ENCODE results near the gene BAZ1B.
"Not testable (repeated sequence)": the region's sequence is repeated elsewhere in the genome, so short reads cannot be mapped to it uniquely, and the experiment has no call there.

The BAZ1B gene

GRCh38 chr7:73538510-73538909 lies 16.4 kb upstream of the BAZ1B start:
- not testable (repeated sequence) for DNase-seq (ENCODE audit: low read depth in 3 of 3)

GRCh38 chr7:73537051-73537450 lies 15.0 kb upstream of the BAZ1B start:
- no peak for DNase-seq (ENCODE audit: low read depth in 3 of 3)

GRCh38 chr7:73536479-73536878 lies 14.4 kb upstream of the BAZ1B start:
- DNase-seq (ENCODE audit: low read depth in 3 of 3), result no peak

- DNase-seq (ENCODE audit: low read depth in 3 of 3), result not testable (repeated sequence)
These were observed 13.8 kb upstream of the BAZ1B start for GRCh38 chr7:73535918-73536317.

GRCh38 chr7:73533742-73534141 lies 11.6 kb upstream of the BAZ1B start:
- no peak for DNase-seq (ENCODE audit: low read depth in 3 of 3)

GRCh38 chr7:73532224-73532623 lies 10.1 kb upstream of the BAZ1B start:
- no peak for DNase-seq (ENCODE audit: low read depth in 3 of 3)

- no peak for DNase-seq (ENCODE audit: low read depth in 3 of 3)
These were observed 8.7 kb upstream of the BAZ1B start for GRCh38 chr7:73530800-73531199.

GRCh38 chr7:73526896-73527821 lies 5.1 kb upstream of the BAZ1B start:
- no peak for DNase-seq (ENCODE audit: low read depth in 3 of 3)

- DNase-seq (ENCODE audit: low read depth in 3 of 3), result not testable (repeated sequence)
These were observed 4.0 kb upstream of the BAZ1B start for GRCh38 chr7:73526158-73526494.

GRCh38 chr7:73521636-73522104 lies 423 bp downstream of the BAZ1B start:
- no peak for DNase-seq (ENCODE audit: low read depth in 3 of 3)

GRCh38 chr7:73520673-73521635 lies 1.1 kb downstream of the BAZ1B start:
- DNase-seq (ENCODE audit: low read depth in 3 of 3), result no peak

- DNase-seq (ENCODE audit: low read depth in 3 of 3), result peak in 1 of 3 experiments; percentile 12
These were observed 2.0 kb downstream of the BAZ1B start for GRCh38 chr7:73519867-73520672.

- no peak for DNase-seq (ENCODE audit: low read depth in 3 of 3)
These were observed 3.6 kb downstream of the BAZ1B start for GRCh38 chr7:73518470-73518869.

GRCh38 chr7:73517241-73517995 lies 4.7 kb downstream of the BAZ1B start:
- no peak for DNase-seq (ENCODE audit: low read depth in 3 of 3)

- DNase-seq (ENCODE audit: low read depth in 3 of 3), result no peak
These were observed 6.9 kb downstream of the BAZ1B start for GRCh38 chr7:73515178-73515577.

- DNase-seq (ENCODE audit: low read depth in 3 of 3), result no peak
These were observed 9.9 kb downstream of the BAZ1B start for GRCh38 chr7:73512018-73512780.

- no peak for DNase-seq (ENCODE audit: low read depth in 3 of 3)
These were observed 12.6 kb downstream of the BAZ1B start for GRCh38 chr7:73509463-73509862.

GRCh38 chr7:73507556-73507955 lies 14.5 kb downstream of the BAZ1B start:
- DNase-seq (ENCODE audit: low read depth in 3 of 3), result no peak

- DNase-seq (ENCODE audit: low read depth in 3 of 3), result no peak
These were observed 17.2 kb downstream of the BAZ1B start for GRCh38 chr7:73504920-73505319.

- no peak for DNase-seq (ENCODE audit: low read depth in 3 of 3)
These were observed 18.1 kb downstream of the BAZ1B start for GRCh38 chr7:73504017-73504416.

Measured in stimulated activated CD4-positive, alpha-beta T cell treated with anti-CD3 and anti-CD28 coated beads, TNF-alpha, amount 100 ng/mL, for 4 hours (primary cell).